Measurements from ENCODE around the gene ARHGEF37.

DNA sequence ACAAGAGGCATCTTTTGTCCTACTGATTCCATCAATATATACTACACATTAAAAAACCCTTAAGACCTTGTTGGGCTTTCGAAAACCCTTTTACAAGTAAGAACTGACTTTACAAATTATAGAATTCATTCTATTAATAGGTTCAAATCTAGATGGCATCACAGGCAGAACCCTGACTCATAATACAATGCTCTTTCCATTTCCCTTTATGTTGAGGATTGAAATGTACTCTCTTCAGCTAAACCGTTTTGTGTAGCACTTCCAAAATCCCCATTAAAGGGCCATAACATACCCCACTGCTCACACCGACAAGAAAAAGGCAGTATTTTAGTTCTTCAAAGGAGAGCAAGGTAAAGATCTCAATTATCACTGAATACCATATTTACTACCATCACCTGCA is 41.2 kb upstream of the ARHGEF37 start:
- TF ChIP-seq, protein P1, sequence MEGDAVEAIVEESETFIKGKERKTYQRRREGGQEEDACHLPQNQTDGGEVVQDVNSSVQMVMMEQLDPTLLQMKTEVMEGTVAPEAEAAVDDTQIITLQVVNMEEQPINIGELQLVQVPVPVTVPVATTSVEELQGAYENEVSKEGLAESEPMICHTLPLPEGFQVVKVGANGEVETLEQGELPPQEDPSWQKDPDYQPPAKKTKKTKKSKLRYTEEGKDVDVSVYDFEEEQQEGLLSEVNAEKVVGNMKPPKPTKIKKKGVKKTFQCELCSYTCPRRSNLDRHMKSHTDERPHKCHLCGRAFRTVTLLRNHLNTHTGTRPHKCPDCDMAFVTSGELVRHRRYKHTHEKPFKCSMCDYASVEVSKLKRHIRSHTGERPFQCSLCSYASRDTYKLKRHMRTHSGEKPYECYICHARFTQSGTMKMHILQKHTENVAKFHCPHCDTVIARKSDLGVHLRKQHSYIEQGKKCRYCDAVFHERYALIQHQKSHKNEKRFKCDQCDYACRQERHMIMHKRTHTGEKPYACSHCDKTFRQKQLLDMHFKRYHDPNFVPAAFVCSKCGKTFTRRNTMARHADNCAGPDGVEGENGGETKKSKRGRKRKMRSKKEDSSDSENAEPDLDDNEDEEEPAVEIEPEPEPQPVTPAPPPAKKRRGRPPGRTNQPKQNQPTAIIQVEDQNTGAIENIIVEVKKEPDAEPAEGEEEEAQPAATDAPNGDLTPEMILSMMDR (conservative IDR thresholded peaks at IDR 0.05 in 1 of 2, IDR thresholded peaks at IDR 0.05 in 1 of 2; ENCODE audit: low read depth in 1 of 2, low read length in 2 of 2), result no peak
- no peak for TF ChIP-seq EZH2 (IDR thresholded peaks at IDR 0.05; ENCODE audit: low read length, missing control alignments)

Data from fibroblast of lung (primary cell).